H9 (cell line): ENCODE data around the gene NANOS1. TPM values are rescaled to one million over a fixed set of nuclear protein-coding genes. Genes with fewer than 3 reads are reported as not detected.

Experiments
- DNase-seq: peaks from one replicate; pipeline ENCODE4 v3.0.0-alpha.2; 2017
- H2AFZ ChIP-seq: one replicate; pipeline ENCODE4 v1.6.1; 2013; ENCODE audit warnings: mild to moderate bottlenecking, low read length, control low read depth, moderate library complexity
- H2AK5ac ChIP-seq: 2 replicates; pipeline ENCODE4 v1.6.1; 2013; ENCODE audit warnings: low read length, control low read depth, mixed read lengths; ENCODE audit not compliant: insufficient read length
- H2BK120ac ChIP-seq: one replicate; pipeline ENCODE4 v1.6.1; 2013; ENCODE audit warnings: low read depth, mild to moderate bottlenecking, low read length, control low read depth, inconsistent platforms; ENCODE audit not compliant: poor library complexity, severe bottlenecking
- H2BK12ac ChIP-seq: 2 replicates; pipeline ENCODE4 v1.6.1; 2013; ENCODE audit warnings: low read length, control low read depth, mixed read lengths, low read depth; ENCODE audit not compliant: insufficient read length
- H2BK15ac ChIP-seq: 2 replicates; pipeline ENCODE4 v1.6.1; 2013; ENCODE audit warnings: low read depth, low read length, control low read depth
- H2BK20ac ChIP-seq: one replicate; pipeline ENCODE4 v1.6.1; 2013; ENCODE audit warnings: low read depth, mild to moderate bottlenecking, low read length, control low read depth, inconsistent platforms; ENCODE audit not compliant: poor library complexity, severe bottlenecking
- H2BK5ac ChIP-seq: 2 replicates; pipeline ENCODE4 v1.6.1; 2013; ENCODE audit warnings: low read length, control low read depth, mixed read lengths; ENCODE audit not compliant: insufficient read length
- H3K14ac ChIP-seq: 2 replicates; pipeline ENCODE4 v1.6.1; 2013; ENCODE audit warnings: low read length, control low read depth; ENCODE audit not compliant: insufficient read depth
- H3K18ac ChIP-seq: 2 replicates; pipeline ENCODE4 v1.6.1; 2013; ENCODE audit warnings: low read depth, mild to moderate bottlenecking, mixed read lengths, low read length, control low read depth; ENCODE audit not compliant: insufficient read length
- H3K23ac ChIP-seq: 2 replicates; pipeline ENCODE4 v1.6.1; 2013; ENCODE audit warnings: low read length, control low read depth, mixed read lengths, low read depth; ENCODE audit not compliant: insufficient read length
- H3K23me2 ChIP-seq: 2 replicates; pipeline ENCODE4 v1.6.1; 2013; ENCODE audit warnings: low read depth, mild to moderate bottlenecking, mixed read lengths, low read length, control low read depth; ENCODE audit not compliant: insufficient read length, poor library complexity, severe bottlenecking
- H3K27ac ChIP-seq: 2 replicates; pipeline ENCODE4 v1.5.1; 2013; ENCODE audit warnings: low read length, control low read depth, mixed read lengths, low read depth; ENCODE audit not compliant: insufficient read length
- H3K27me3 ChIP-seq: 2 replicates; pipeline ENCODE4 v1.6.1; 2013; ENCODE audit warnings: low read length, control low read depth, inconsistent platforms; ENCODE audit not compliant: insufficient read depth
- H3K4ac ChIP-seq: 2 replicates; pipeline ENCODE4 v1.6.1; 2013; ENCODE audit warnings: low read depth, mild to moderate bottlenecking, control low read depth, inconsistent platforms, low read length, moderate library complexity
- H3K4me1 ChIP-seq: 2 replicates; pipeline ENCODE4 v1.6.1; 2013; ENCODE audit warnings: low read length, control low read depth, inconsistent platforms; ENCODE audit not compliant: insufficient read depth
- H3K4me2 ChIP-seq: 2 replicates; pipeline ENCODE4 v1.6.1; 2013; ENCODE audit warnings: low read length, control low read depth, mixed read lengths; ENCODE audit not compliant: insufficient read length, insufficient read depth
- H3K56ac ChIP-seq: 2 replicates; pipeline ENCODE4 v1.6.1; 2013; ENCODE audit warnings: low read depth, mild to moderate bottlenecking, mixed read lengths, low read length, control low read depth; ENCODE audit not compliant: insufficient read length
- H3K79me1 ChIP-seq: 2 replicates; pipeline ENCODE4 v1.6.1; 2013; ENCODE audit warnings: low read depth, mild to moderate bottlenecking, moderate library complexity, low read length, control low read depth, inconsistent platforms; ENCODE audit not compliant: insufficient read depth, poor library complexity, severe bottlenecking
- H3K79me2 ChIP-seq: 2 replicates; pipeline ENCODE4 v1.6.1; 2013; ENCODE audit warnings: low read length, control low read depth, inconsistent platforms; ENCODE audit not compliant: insufficient read depth
- H3K9ac ChIP-seq: 2 replicates; pipeline ENCODE4 v1.6.1; 2013; ENCODE audit warnings: low read length, control low read depth, mixed read lengths; ENCODE audit not compliant: insufficient read length; ENCODE audit errors: extremely low read depth
- H3K9me3 ChIP-seq: one replicate; pipeline ENCODE4 v1.6.1; 2013; ENCODE audit warnings: low read depth, low read length, inconsistent platforms; ENCODE audit not compliant: control insufficient read depth
- H3T11ph ChIP-seq: one replicate; pipeline ENCODE4 v1.6.1; 2013; ENCODE audit warnings: mild to moderate bottlenecking, low read length, control low read depth, inconsistent platforms
- H4K20me1 ChIP-seq: one replicate; pipeline ENCODE4 v1.6.1; 2013; ENCODE audit not compliant: control insufficient read depth, insufficient read length, insufficient read depth
- H4K5ac ChIP-seq: 2 replicates; pipeline ENCODE4 v1.6.1; 2013; ENCODE audit warnings: low read depth, mild to moderate bottlenecking, mixed read lengths, low read length, control low read depth; ENCODE audit not compliant: insufficient read length
- H4K8ac ChIP-seq: replicated peaks from 2 replicates; pipeline ENCODE4 v1.6.1; 2013; ENCODE audit warnings: low read length, control low read depth, mixed read lengths, low read depth; ENCODE audit not compliant: insufficient read length
- H4K91ac ChIP-seq: 2 replicates; pipeline ENCODE4 v1.6.1; 2013; ENCODE audit warnings: low read depth, mild to moderate bottlenecking, moderate library complexity, mixed read lengths, low read length, control low read depth; ENCODE audit not compliant: insufficient read length
- H3K27ac Mint-ChIP-seq, 3 experiments: 2 replicates in 2 of 3; 3 replicates in 1 of 3; pipeline ENCODE4 v1.8.0; 2020 to 2021; ENCODE audit warnings: mixed read lengths in 3 of 3, mild to moderate bottlenecking in 1 of 3, moderate library complexity in 1 of 3
- H3K27me3 Mint-ChIP-seq: 2 replicates; pipeline ENCODE4 v1.8.0; 2021; ENCODE audit warnings: low read depth, mild to moderate bottlenecking, moderate library complexity, mixed read lengths
- H3K36me3 Mint-ChIP-seq, 3 experiments: 2 replicates in 2 of 3; 3 replicates in 1 of 3; pipeline ENCODE4 v1.8.0; 2020 to 2021; ENCODE audit warnings: low read depth in 3 of 3, mixed read lengths in 3 of 3; ENCODE audit not compliant: insufficient read depth in 1 of 3
- H3K4me1 Mint-ChIP-seq, 2 experiments: 2 replicates each; pipeline ENCODE4 v1.8.0; 2020; ENCODE audit warnings: mixed read lengths in 2 of 2
- H3K4me3 Mint-ChIP-seq, 2 experiments: 2 replicates in 1 of 2; 3 replicates in 1 of 2; pipeline ENCODE4 v1.8.0; 2020 to 2021; ENCODE audit warnings: mild to moderate bottlenecking in 2 of 2, mixed read lengths in 2 of 2, moderate library complexity in 1 of 2
- H3K9me3 Mint-ChIP-seq, 2 experiments: 2 replicates in 1 of 2; 3 replicates in 1 of 2; pipeline ENCODE4 v1.8.0; 2020; ENCODE audit warnings: mild to moderate bottlenecking in 2 of 2, mixed read lengths in 2 of 2, moderate library complexity in 1 of 2
- CTCF ChIP-seq: fragments of 200-600 bp; sonication (generic); conservative IDR thresholded peaks from 3 replicates; pipeline ENCODE4 v1.8.0; 2021; ENCODE audit warnings: antibody characterized with exemption, mild to moderate bottlenecking
- WGBS: extraction: QIAGEN DNeasy Blood & Tissue Kit; methylation state at CpG from one replicate; pipeline ENCODE4 v1.1.7; 2013; ENCODE audit warnings: missing lambda C conversion rate, low lambda C conversion rate, mixed read lengths; ENCODE audit not compliant: insufficient read length; ENCODE audit errors: extremely low coverage; 5-methylcytosine and 5-hydroxymethylcytosine counted together
- total RNA-seq: library from RNA; stranded (reverse); gene quantifications from 2 replicates; pipeline ENCODE4 v1.2.1, GENCODE V29; 2021

The NANOS1 gene
- total RNA-seq, 1 experiment from 2014 or later, result 4.5 TPM

- H3K9me3 ChIP-seq, result no peaks in the 10 kb centered on the region
- no peaks in the 10 kb centered on the region for H3K9me3 Mint-ChIP-seq
- H3K4me1 ChIP-seq, result no peaks in the 10 kb centered on the region
- peaks cover 23% of the 10 kb centered on the region; the same call in 1 of the 2 replicates for H3K79me2 ChIP-seq
- H2BK5ac ChIP-seq, result no peak overlapping the region
- H3K9ac ChIP-seq, result no peak overlapping the region
- no CpG with 5 or more reads among the region's 9 CpGs for WGBS
- no peak for TF ChIP-seq CTCF
- no peak overlapping the region for H3K14ac ChIP-seq
- no peak overlapping the region for H2AK5ac ChIP-seq
- DNase-seq, result no peak
- no peak overlapping the region for H3K23ac ChIP-seq
- peaks cover 66 to 85% (median 83%) of the 10 kb centered on the region in 3 experiments; a peak in 6 of 7 replicates for H3K36me3 Mint-ChIP-seq
- no peaks in the 10 kb centered on the region for H4K20me1 ChIP-seq
- H3K27me3 ChIP-seq, result no peaks in the 10 kb centered on the region
- H3K4me1 Mint-ChIP-seq, result 0 out of 4 replicates have a peak, but pooled peaks cover 0 to 3% of the 10 kb centered on the region in 2 experiments
- no peak overlapping the region for H3K27ac ChIP-seq
- no peak overlapping the region for H3K18ac ChIP-seq
- no peak overlapping the region for H3K4me2 ChIP-seq
- H4K5ac ChIP-seq, result no peak overlapping the region
- no peak overlapping the region for H2AFZ ChIP-seq
- H2BK15ac ChIP-seq, result no peak overlapping the region
- no peaks in the 10 kb centered on the region for H3K27me3 Mint-ChIP-seq
- H3K23me2 ChIP-seq, result no peaks in the 10 kb centered on the region
- no peak overlapping the region for H3K56ac ChIP-seq
- no peak overlapping the region for H2BK20ac ChIP-seq
- peak overlapping the region in 1 of 3 experiments; percentile 76; a peak in 2 of 7 replicates for H3K27ac Mint-ChIP-seq
- H4K8ac ChIP-seq, result no peak overlapping the region
- no peak overlapping the region for H2BK12ac ChIP-seq
- no peak overlapping the region for H3K4me3 Mint-ChIP-seq
- H3K4ac ChIP-seq, result no peak overlapping the region
- H2BK120ac ChIP-seq, result no peak overlapping the region
- H3T11ph ChIP-seq, result no peak overlapping the region
- H4K91ac ChIP-seq, result no peak overlapping the region
- H3K79me1 ChIP-seq, result peaks cover 8% of the 10 kb centered on the region
These were observed 41.1 kb downstream of the NANOS1 start for GRCh38 chr10:119070395-119071165.
